NCI-H460 (cell line): ENCODE measurements around the gene PAQR7. TPM values are rescaled to one million over a fixed set of nuclear protein-coding genes. Genes with fewer than 3 reads are reported as not detected.

Experiments used
- DNase-seq: peaks from one replicate; pipeline ENCODE4 v3.0.0-alpha.2; 2016; ENCODE audit warnings: low read depth; ENCODE audit errors: extremely low read depth
- small RNA-seq, 2 experiments: library from RNA; depleted of rRNA; stranded (forward); fragments of <200 nt; gene quantifications; one replicate each; pipeline ENCODE3, GENCODE V24; 2014
- total RNA-seq: library from RNA; depleted of rRNA; stranded (reverse); fragments of >200 nt; shearing (Covaris generic); gene quantifications from 2 replicates; pipeline ENCODE4 v1.2.3, GENCODE V29; 2014; rRNA removed

PAQR7 gene
- total RNA-seq, 1 experiment from 2014 or later, result 4.5 TPM

DNA sequence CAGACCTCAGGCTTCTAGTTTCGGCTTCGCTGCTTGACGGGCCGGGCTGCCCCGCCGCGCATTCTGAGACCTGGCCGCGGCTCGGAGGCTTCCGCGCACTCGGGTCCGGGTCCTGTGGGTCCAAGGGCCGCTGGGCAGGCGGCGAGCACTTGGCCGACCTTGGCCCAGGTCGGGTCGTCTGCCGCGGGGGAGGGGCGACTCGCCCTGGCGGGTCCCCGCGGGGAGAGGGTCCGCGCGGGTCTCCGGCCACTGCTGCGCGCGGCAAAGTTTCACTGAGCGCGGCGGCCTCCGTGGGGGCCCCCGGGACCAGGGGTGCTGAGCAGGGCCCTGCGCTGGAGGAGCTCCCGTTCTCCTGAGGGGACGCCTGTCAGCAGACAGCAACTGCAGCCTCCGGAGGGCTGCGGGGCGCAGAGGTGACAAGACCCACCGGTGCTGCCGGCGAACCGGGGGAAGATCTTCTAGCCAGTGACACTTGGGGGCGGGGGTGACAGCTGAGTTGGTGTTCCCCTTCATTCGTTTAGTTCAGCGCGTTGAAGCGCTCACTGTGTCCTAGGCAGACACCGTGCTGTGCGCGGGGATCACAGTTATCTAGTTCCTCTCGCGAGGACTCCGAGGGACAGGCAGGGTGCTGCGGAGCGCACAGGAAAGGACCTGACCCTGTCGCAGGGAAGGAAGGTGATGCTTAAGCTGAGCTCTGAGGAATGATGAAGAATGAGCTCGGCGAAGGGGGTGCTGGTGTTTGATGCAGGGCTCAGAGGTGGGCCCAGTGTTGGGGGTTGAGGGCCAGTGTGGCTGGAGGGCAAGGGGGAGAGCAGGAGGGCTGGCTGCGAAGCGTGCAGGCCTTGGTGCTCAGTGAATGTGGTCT lies 55.0 kb downstream of the PAQR7 start:
- DNase-seq, result no peak

DNA sequence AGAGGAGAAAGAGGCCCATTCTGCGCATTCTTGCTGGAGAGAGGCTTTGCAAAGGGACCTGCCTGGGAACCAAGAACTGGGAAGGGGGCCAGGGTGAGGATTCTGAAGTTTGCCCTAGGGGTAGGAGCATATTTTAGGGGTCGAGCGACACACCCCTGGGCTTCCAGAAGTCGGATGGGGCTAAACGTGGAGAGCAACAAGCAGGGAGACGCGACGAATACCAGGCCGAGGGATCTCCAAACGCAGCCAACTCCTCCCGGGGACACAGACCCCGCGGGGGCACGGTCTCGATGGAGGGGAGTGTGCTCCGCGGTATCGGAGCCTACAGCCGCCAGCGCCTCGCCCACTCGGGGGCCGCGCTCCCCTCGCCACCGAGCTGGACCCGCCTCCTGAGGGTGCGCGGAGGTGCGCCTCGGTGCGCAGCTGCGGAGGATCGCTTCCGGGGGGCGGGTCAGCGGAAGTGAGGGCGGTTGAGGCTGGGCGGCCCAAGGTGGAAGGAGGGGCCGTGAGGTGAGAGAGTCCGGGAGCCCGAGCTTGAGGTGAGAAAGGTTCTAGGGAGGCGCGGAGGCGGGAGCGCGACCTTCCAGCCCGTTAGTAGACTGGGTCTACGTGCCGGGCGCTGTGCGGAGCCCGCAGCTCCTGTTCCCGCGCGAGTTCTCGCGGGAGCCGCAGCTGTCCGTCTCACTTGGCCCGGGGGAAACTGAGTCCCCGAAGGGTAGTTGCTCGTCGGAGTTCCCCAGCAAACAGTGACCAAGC lies 55.8 kb downstream of the PAQR7 start, which contains the start of gene MTFR1L:
MTFR1L (plus strand) TSS at position 464 of the 756 bp plus-strand sequence. CDS start 3,151 bp downstream, outside the sequence.
- peak; percentile 53 for DNase-seq

DNA sequence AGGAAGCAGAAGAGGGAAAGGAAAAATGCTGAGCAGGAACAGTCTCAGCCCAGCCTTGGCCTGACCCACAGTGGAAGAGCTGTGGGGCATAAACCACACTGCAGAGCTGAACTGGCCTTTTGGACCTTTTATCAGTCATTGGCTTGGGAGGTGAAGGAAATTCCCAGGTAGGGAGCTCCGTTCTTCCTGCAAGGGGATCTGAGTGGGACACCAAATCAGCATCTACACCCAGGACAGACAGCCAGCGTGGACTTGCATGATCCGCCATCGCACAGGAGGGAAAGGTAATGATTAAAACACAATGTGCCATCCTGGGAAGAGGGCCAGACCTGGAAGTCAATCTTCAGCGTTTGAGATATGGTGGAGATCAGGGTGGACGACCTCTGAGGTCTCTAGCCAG lies 56.9 kb downstream of the PAQR7 start:
- DNase-seq, result no peak

DNA sequence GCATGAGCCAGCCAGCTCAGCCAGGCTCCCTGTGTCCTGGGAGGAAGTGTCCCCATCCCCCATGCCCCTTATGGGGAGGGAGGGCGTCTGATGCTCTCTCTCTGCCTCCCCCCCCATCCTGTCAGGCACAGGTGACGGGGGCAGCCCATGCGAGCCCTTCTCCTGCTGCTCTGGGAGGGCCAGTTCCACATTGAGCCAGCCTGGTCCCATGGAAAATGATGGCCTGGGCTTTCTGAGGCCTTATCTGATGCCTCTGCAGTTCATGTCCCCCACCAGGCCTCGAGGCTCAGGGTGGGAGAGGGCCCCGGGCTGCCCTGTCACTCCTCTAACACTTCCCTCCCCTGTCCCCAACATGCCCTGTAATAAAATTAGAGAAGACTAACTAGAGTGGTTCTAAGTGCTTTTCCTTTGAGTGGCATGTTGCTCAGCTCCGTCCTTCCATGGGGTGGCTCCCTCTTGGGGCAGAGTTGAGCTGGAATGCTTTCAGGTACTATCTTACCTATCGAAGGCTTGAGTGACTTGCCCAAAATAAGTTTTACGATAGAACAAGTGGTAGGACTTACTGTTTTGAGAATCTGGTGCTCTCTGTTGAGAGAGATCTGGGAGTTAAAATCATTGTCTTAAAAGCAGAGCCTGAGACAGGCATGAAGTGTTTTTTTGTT lies 57.5 kb downstream of the PAQR7 start:
- no peak for DNase-seq

DNA sequence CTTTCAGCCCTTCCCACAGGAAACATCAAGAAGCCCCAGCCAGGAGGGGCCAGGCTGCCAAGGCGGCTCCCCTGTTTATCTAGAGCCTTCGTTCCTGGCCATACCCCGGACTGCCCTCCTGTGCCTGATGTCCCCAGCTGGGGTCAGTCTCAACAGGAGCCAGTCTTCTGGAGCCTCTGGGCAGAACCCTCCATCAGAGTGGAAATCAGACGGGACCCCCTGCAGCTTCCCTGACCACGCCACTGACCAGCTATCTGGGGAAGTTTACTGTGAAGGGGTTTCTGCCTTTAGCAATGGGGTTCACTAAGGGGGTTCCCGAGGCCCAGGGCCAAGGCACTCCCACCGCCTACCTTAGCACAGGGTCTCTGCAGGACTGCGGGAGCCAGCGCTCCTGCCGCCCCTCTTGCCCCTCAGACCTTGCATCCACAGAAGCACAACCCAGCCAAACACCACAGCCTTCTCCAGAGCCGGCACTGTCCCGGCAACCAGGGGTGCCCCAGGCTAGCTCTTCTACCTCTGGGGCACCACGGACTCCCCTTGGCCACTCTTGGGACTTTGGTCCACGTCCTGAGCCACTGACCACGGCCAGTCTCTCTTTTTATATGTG lies 59.3 kb downstream of the PAQR7 start:
- no peak for DNase-seq

DNA sequence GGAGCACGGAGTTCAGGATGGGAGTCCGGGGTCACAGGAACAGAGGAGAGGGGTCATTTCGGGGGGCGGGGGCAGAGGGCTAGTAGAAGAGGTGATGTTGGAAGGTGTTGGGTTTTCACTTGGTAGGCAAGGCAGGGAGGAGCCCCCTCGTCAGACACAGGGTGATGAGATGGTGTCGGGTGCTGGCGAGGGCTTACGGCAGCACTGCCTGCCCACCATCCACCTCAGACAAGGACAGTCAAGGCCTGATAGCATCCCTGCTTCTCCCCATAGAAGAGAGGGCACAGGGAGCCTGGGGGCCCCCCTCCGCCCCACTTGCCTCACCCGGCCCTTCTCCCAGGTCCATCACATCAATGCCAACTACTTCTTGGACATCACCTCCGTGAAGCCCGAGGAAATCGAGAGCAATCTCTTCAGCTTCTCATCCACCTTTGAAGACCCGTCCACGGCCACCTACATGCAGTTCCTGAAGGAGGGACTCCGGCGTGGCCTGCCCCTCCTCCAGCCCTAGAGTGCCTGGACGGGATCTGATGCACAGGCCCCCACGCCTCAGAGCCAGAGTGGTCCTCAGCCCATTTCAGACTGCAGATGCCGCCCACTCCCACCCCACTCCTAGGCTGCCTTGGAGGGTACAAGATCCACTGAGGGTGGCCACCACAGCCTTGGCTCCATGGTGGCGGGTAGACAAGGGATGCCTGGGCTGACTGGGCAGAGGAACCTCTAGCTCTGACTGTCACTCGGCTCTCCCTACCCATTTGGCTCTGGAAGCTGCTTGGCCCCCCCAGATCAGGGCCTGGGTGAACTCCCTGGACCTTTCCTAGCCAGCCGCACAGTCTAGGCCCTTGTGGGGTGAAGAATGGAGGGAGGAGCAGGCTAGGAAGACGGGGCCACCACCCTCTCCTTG lies 60.0 kb downstream of the PAQR7 start:
- DNase-seq, result no peak

DNA sequence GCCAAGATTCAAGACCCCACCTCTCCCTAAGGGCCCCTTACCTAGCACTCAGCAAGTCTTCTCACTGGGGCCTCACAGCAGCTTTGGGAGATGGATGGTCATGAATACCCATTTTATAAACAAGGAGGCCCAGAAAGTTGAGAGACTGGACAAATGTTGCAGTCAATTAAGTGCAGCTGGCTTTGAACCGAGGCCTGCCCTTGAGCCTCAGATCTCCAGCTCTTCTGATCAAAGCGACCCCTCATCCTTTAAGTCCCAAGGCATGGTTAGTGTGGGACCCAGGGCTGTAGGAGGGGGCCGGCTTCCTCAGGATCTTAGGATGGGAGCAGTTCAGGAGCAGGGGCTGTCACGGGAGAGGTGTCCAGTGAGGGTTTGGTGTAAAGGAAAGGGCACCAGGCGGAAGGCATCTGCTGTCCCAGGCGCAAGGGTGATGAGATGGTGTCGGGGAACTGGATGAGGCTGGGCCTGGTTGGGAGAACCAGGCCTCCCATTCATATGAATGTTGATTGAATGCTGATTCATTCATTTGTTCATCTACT lies 60.9 kb downstream of the PAQR7 start:
- DNase-seq, result no peak

DNA sequence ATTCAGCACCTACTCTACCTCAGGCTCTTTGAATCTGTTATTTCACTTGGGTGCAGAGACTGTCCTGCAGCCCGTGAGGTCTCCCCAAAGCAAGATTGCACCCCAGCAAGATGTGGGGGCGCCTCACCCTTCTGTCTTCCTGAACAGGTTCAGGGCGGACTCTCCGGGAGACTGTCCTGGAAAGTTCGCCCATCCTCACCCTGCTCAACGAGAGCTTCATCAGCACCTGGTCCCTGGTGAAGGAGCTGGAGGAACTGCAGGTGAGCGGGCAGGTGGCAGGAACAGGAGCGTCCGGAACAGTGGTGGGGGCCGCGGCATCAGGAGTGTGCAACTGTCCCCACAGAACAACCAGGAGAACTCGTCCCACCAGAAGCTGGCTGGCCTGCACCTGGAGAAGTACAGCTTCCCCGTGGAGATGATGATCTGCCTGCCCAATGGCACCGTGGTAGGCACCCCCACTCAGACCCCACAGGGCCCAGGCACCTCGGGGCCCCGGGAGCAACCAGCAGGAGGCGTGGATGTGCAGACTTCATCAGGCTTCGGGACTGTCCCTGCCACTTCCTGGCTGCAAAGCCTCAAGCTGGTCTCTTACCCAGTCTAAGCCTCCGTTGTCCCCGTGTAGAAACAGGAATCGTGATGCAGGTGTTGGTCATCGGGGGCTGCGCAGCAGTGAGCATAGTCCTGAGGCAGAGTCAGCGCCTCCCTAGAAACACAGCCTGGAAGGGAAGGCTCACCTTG lies 61.6 kb downstream of the PAQR7 start:
- DNase-seq, result no peak

DNA sequence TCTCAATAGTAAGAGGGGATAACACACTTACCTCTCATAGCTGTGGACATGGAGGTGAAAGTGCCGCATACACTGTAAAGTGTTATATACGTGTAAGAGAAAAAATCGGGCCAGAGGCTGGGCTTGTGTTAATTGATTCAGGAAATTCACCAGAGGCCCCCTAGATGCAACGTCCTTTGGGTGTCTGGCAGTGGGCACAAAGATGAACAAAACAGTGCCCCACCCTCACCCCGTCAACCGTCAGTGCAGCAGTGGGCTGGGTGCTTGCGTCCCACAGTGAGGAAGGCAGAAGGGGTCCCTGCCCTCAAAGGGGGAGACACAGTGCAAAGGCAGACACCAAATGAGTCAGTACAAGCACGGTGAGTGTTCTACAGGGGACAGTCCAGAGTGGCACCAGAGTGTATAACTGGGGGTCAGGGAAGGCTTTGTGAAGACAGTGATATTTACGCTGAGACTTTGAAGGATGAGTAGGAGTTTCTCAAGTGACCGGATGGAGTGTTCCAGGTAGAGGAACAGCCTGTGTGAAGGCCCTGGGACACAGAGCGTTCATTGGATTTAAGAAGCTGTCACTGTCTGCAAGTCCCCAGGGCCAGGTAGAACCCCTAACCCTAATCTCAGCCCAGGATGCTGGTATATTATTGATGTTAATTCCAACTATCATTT lies 62.3 kb downstream of the PAQR7 start:
- no peak for DNase-seq

Small RNA genes lying within 50 kb of the gene (small RNA-seq; reads per million reads assigned to genes)
- gene AL033528.1 (0 reads per million in 2 experiments), gene RF00019 (0 reads per million in 2 experiments), gene SNRPFP2 (0 reads per million in 2 experiments)

Other genes with a start within 250 kb of the PAQR7 start
- gene SELENON, start 75.5 kb downstream of the PAQR7 start, total RNA-seq, result 29.3 and 32.3 TPM in 2 replicates
- gene MTFR1L, start 55.8 kb downstream of the PAQR7 start, total RNA-seq, result 26.2 and 27.2 TPM in 2 replicates
- 7.8 and 8.8 TPM in 2 replicates for gene AUNIP, start 16.3 kb downstream of the PAQR7 start, total RNA-seq
- 75.9 and 97.0 TPM in 2 replicates for gene STMN1, start 30.7 kb upstream of the PAQR7 start, total RNA-seq
- 9.8 and 10.5 TPM in 2 replicates for gene PAFAH2, start 122.4 kb upstream of the PAQR7 start, total RNA-seq
- gene EXTL1, start 146.1 kb upstream of the PAQR7 start, total RNA-seq, result 0.05 TPM in 1 of 2 replicates, not detected in the other
- gene SLC30A2, start 170.4 kb upstream of the PAQR7 start, total RNA-seq, result not detected in 2 replicates
- not detected in 2 replicates for gene TRIM63, start 191.9 kb upstream of the PAQR7 start, total RNA-seq
- 7.6 and 7.9 TPM in 2 replicates for gene PDIK1L, start 236.1 kb upstream of the PAQR7 start, total RNA-seq